ENCODE results near the gene PDCD11. TPM values are rescaled to one million over a fixed set of nuclear protein-coding genes. Genes with fewer than 3 reads are reported as not detected.

Gene PDCD11
- total and polyA plus RNA-seq, 2 of the 8 experiments (the other 6 are each of a cell fraction or from before 2014, with no cell fraction given) = 18.1 to 79.1 TPM

DNA sequence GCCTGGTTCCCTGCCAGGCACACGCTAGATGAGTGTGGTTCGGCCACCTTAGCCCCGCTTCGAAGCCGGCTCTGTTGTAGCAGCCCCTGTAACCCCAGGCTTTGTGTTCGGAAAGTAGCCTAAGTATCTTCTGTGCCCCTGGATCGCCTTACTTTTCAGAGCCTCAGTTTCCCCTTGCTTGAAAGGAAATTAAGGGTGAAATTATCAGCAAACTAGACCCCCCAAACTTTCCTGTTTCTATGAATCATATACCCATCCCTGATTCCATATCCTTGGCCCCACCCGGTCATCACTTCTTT is 312 bp downstream of the PDCD11 start (continued):
- TF ChIP-seq, protein P1, sequence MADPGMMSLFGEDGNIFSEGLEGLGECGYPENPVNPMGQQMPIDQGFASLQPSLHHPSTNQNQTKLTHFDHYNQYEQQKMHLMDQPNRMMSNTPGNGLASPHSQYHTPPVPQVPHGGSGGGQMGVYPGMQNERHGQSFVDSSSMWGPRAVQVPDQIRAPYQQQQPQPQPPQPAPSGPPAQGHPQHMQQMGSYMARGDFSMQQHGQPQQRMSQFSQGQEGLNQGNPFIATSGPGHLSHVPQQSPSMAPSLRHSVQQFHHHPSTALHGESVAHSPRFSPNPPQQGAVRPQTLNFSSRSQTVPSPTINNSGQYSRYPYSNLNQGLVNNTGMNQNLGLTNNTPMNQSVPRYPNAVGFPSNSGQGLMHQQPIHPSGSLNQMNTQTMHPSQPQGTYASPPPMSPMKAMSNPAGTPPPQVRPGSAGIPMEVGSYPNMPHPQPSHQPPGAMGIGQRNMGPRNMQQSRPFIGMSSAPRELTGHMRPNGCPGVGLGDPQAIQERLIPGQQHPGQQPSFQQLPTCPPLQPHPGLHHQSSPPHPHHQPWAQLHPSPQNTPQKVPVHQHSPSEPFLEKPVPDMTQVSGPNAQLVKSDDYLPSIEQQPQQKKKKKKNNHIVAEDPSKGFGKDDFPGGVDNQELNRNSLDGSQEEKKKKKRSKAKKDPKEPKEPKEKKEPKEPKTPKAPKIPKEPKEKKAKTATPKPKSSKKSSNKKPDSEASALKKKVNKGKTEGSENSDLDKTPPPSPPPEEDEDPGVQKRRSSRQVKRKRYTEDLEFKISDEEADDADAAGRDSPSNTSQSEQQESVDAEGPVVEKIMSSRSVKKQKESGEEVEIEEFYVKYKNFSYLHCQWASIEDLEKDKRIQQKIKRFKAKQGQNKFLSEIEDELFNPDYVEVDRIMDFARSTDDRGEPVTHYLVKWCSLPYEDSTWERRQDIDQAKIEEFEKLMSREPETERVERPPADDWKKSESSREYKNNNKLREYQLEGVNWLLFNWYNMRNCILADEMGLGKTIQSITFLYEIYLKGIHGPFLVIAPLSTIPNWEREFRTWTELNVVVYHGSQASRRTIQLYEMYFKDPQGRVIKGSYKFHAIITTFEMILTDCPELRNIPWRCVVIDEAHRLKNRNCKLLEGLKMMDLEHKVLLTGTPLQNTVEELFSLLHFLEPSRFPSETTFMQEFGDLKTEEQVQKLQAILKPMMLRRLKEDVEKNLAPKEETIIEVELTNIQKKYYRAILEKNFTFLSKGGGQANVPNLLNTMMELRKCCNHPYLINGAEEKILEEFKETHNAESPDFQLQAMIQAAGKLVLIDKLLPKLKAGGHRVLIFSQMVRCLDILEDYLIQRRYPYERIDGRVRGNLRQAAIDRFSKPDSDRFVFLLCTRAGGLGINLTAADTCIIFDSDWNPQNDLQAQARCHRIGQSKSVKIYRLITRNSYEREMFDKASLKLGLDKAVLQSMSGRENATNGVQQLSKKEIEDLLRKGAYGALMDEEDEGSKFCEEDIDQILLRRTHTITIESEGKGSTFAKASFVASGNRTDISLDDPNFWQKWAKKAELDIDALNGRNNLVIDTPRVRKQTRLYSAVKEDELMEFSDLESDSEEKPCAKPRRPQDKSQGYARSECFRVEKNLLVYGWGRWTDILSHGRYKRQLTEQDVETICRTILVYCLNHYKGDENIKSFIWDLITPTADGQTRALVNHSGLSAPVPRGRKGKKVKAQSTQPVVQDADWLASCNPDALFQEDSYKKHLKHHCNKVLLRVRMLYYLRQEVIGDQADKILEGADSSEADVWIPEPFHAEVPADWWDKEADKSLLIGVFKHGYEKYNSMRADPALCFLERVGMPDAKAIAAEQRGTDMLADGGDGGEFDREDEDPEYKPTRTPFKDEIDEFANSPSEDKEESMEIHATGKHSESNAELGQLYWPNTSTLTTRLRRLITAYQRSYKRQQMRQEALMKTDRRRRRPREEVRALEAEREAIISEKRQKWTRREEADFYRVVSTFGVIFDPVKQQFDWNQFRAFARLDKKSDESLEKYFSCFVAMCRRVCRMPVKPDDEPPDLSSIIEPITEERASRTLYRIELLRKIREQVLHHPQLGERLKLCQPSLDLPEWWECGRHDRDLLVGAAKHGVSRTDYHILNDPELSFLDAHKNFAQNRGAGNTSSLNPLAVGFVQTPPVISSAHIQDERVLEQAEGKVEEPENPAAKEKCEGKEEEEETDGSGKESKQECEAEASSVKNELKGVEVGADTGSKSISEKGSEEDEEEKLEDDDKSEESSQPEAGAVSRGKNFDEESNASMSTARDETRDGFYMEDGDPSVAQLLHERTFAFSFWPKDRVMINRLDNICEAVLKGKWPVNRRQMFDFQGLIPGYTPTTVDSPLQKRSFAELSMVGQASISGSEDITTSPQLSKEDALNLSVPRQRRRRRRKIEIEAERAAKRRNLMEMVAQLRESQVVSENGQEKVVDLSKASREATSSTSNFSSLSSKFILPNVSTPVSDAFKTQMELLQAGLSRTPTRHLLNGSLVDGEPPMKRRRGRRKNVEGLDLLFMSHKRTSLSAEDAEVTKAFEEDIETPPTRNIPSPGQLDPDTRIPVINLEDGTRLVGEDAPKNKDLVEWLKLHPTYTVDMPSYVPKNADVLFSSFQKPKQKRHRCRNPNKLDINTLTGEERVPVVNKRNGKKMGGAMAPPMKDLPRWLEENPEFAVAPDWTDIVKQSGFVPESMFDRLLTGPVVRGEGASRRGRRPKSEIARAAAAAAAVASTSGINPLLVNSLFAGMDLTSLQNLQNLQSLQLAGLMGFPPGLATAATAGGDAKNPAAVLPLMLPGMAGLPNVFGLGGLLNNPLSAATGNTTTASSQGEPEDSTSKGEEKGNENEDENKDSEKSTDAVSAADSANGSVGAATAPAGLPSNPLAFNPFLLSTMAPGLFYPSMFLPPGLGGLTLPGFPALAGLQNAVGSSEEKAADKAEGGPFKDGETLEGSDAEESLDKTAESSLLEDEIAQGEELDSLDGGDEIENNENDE (IDR thresholded peaks at IDR 0.05; ENCODE audit: insufficient replicate concordance, low read length) = no peak
- TF ChIP-seq, protein P2, sequence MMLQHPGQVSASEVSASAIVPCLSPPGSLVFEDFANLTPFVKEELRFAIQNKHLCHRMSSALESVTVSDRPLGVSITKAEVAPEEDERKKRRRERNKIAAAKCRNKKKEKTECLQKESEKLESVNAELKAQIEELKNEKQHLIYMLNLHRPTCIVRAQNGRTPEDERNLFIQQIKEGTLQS (IDR thresholded peaks at IDR 0.05; ENCODE audit: insufficient read depth, low read depth, low read length) = no peak
- no peak for TF ChIP-seq BRCA1 (IDR thresholded peaks at IDR 0.05; ENCODE audit: low read depth, low read length)
- no peak for TF ChIP-seq CTBP2 (IDR thresholded peaks at IDR 0.05; ENCODE audit: borderline replicate concordance, insufficient read depth, insufficient read length, low read length)
- no peak for TF ChIP-seq GABPA (IDR thresholded peaks at IDR 0.05; ENCODE audit: borderline replicate concordance, insufficient read depth, low read length)
- TF ChIP-seq, protein P3, sequence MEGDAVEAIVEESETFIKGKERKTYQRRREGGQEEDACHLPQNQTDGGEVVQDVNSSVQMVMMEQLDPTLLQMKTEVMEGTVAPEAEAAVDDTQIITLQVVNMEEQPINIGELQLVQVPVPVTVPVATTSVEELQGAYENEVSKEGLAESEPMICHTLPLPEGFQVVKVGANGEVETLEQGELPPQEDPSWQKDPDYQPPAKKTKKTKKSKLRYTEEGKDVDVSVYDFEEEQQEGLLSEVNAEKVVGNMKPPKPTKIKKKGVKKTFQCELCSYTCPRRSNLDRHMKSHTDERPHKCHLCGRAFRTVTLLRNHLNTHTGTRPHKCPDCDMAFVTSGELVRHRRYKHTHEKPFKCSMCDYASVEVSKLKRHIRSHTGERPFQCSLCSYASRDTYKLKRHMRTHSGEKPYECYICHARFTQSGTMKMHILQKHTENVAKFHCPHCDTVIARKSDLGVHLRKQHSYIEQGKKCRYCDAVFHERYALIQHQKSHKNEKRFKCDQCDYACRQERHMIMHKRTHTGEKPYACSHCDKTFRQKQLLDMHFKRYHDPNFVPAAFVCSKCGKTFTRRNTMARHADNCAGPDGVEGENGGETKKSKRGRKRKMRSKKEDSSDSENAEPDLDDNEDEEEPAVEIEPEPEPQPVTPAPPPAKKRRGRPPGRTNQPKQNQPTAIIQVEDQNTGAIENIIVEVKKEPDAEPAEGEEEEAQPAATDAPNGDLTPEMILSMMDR (IDR thresholded peaks at IDR 0.05; ENCODE audit: control extremely low read depth in 1 of 3, insufficient read depth in 1 of 3, low read depth in 1 of 3, low read length in 3 of 3) = no peak
